Stimulated activated CD4-positive, alpha-beta T cell treated with anti-CD3 and anti-CD28 coated beads, Interleukin-1b, Interleukin-23, amount 100 ng/mL, for 24 hours (primary cell): Measurements from ENCODE around the gene COX14.

ENCODE experiments used
- DNase-seq, 4 experiments: peaks; one replicate each; pipeline ENCODE4 v3.0.0-alpha.2; 2020; ENCODE audit warnings: low read depth in 4 of 4, low spot score in 1 of 4

The COX14 gene

DNA sequence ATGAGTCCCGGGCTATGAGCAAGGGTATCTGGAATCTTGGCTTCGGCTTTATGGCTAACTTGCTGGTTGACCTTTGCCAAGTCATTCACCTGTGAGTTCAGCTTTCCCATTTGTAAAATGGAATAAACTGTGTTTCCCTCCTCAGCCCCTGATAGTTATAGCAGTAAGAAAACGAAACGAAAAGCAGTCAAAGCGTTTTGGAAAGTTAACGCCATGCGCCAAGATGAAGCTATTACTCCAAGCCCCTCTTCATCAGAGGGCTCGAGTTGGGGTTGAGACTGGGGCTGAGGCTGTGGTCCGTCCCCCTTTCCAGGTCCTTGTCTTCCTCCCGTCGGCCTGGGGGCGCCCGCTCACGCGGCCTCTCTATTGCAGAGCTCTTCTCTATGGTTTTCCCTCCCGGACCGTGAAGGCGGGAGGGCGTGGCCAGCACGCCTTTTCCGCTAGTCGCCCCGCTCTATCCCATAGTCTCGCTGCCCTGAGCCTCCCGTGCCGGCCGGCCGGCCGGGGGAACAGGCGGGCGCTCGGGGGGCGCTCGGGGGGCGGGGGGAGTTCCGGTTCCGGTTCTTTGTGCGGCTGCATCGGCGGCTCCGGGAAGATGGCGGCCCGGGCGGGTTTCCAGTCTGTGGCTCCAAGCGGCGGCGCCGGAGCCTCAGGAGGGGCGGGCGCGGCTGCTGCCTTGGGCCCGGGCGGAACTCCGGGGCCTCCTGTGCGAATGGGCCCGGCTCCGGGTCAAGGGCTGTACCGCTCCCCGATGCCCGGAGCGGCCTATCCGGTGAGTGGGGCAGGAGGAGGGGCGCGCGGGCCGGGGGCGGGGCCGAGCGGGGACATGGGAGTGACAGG lies 27.0 kb upstream of the COX14 start, which contains the start of gene SMARCD1:
SMARCD1 (plus strand) TSS at position 568 of the 840 bp plus-strand sequence; CDS start at position 596, 28 bp downstream.
- peak; percentile 53 to 85 (median 68) for DNase-seq

GRCh38 chr12:50085615-50086072 lies 26.4 kb upstream of the COX14 start:
- no peak for DNase-seq

- DNase-seq: no peak
Measured at GRCh38 chr12:50086148-50086547, 25.9 kb upstream of the COX14 start.

DNA sequence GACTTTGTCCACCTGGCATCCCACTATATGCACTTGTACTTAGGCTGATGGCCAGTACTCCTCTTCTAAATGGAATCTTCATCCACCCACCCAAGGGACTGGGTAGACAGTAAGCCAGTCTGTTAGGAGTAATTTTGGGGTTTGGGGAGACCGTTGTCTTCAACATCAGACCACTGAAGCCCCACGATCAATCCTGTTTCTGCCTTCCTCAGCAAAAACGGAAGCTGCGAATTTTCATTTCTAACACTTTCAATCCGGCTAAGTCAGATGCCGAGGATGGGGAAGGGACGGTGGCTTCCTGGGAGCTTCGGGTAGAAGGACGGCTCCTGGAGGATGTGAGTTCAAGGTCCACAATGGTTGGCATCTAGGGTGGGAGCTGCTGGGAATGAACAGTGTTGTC lies 24.9 kb upstream of the COX14 start:
- DNase-seq: no peak

GRCh38 chr12:50087995-50088394 lies 24.0 kb upstream of the COX14 start:
- DNase-seq: no peak

DNA sequence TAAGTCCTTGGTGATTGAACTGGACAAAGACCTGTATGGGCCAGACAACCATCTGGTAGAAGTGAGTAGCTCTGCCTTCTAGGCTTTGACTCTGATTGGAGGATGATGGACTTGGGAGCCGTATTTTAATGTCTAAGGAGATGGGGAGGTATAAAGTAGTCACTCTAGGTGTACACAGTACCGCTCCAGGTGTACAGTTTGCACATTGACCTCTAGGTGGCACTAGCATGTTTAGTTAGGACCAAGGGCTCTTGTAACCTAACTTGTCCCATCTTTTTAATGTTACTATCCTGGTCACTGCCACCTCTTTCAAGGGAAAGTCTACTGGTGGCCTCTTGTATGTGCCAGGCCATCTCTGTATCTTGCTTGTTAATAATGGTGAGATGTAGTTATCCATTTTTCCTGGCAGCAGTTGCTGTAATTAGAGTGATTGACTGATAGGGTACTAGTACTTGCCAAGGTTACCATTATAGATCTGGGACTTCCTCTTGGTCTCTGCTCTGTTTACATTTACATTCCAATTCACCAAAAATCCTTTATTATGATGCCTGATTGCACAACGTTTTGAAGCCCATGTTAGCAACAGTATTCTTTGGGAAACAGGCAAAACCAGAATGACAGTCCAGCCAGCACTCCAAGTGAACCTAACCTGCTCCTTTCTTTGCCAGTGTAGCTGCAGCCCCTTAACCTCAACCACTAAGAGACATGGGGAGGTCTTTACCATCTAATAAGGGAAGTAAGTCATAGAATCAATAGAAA lies 23.3 kb upstream of the COX14 start:
- DNase-seq: peak in 2 of 4 experiments; percentile 24 to 38

DNA sequence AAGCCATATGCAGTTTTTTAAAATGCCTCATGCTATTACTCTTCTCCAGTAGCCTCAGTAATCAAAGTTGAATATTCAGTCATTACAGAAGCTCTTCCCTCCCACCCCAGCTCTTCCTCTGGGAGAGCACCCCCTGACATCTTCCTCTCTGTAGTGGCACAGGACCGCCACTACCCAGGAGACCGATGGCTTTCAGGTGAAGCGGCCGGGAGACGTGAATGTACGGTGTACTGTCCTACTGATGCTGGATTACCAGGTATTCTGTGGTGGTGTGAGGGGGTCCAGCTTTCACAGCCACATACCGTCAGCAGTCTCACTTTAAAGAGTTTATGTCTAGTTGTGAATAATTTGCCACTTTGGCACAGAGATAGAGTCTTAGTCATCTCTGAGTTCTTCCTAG lies 22.3 kb upstream of the COX14 start:
- DNase-seq: no peak

- DNase-seq: no peak
Measured at GRCh38 chr12:50090391-50090790, 21.6 kb upstream of the COX14 start.

- no peak for DNase-seq
Measured at GRCh38 chr12:50097952-50098351, 14.1 kb upstream of the COX14 start.

DNA sequence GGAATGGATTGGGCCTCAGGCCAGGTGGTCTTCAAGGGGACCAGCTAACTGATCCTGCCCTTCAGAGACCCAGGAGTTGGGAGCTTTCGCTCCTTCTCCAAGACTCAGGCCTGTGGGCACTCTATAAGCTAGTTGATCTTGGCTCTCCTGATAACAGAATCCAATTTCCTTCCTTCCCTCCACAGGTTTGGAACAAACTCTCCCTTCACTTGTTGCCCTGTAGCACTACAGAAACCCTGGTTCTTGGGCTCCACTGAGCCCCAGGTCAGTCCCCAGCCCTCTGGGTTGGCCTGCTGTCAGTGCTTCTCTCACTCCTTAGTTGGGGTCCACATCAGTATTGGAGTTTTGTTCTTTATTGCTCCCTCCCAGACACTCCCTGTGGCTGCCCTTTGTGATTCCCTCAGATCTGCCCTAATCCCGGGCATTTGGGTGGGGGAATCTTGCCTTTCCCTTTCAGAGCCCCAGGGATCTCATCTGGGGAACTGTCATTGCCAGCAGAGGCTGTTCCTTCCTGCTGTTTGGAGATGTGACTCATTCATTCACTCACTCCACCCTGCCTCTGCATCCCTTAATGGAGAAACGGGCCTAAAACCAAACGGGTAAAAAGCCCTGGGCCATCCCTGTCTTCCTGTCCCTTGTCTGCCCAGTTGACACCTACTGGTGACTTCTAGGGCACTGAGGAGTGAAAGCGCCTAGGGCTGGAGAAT lies 12.6 kb upstream of the COX14 start:
- DNase-seq: no peak

DNA sequence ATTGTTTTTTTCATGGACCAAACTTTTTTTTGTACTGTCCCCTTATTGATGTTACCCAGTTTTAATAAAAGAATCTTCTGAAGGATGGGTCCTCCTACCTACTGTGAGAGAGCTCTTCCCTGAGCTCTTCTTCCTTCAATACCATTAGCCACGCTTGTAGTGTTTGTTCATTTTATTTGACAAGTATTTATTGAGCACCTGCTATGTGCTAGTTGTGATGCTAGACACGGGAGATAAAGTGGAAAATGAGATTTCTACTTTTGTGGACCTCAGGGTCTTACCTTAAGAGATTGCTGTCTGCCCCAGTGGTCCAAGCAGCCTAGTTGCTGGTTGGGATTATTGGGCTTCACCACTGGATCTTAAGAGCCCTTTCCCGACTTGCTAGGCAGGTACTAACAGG lies 11.5 kb upstream of the COX14 start:
- DNase-seq: no peak

DNA sequence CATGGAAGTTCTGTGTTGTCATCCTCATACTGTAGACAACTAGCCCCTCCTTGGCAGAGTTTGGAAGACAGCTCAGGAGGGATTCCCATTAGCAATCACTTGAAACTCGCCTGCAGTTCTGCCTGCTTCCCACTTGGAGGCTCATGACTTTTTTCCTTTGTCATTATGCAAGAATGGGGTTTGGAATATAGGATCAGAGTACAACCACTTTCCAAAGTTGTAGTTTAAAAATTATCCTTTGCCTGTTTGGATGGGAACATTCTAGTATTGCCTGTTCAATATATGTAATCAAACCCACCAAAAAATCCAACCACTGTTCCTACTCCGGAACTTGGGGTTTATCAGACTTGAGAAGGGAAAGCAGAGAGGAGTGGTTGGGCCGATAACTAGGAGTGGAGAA lies 10.4 kb upstream of the COX14 start:
- DNase-seq: no peak

DNA sequence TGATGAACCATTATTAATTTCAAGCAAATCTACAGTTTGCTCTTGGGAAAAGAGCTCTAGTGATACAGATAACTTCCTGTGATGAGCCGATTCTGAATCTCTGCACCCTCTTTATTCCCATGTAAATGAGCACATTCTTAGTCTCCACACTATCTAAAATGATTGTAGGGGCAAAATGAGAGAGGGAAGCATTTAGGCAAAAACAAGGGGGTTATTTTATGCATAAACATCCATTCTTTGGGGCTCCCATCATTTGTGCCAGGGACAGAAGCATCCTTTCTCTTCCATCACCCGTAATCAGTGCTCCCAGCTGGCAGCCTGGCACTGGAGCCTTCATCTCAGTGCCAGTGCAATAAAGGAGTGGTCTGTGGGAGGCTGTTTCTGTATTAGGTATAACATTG lies 9.9 kb upstream of the COX14 start:
- no peak for DNase-seq

GRCh38 chr12:50102646-50103309 lies 9.3 kb upstream of the COX14 start:
- DNase-seq: no peak

- DNase-seq: no peak
Measured at GRCh38 chr12:50103351-50103750, 8.7 kb upstream of the COX14 start.

- peak in 1 of 4 experiments; percentile 25 for DNase-seq
Measured at GRCh38 chr12:50103767-50104321, 8.2 kb upstream of the COX14 start, which contains the start of gene GPD1. TSS of gene GPD1 (plus strand) at chr12:50104008. CDS start at chr12:50104051, 43 bp downstream.

- no peak for DNase-seq
Measured at GRCh38 chr12:50104417-50105366, 7.3 kb upstream of the COX14 start.

GRCh38 chr12:50105913-50106450 lies 6.1 kb upstream of the COX14 start:
- DNase-seq: no peak

- no peak for DNase-seq
Measured at GRCh38 chr12:50106907-50107306, 5.1 kb upstream of the COX14 start.
